Lower leg skin (tissue), 3 donors: ENCODE data around the gene PEX5L.

Source experiments
- POLR2A ChIP-seq, 2 donors: fragments of 450-650 bp; IDR thresholded peaks; one replicate each; pipeline ENCODE4 v1.6.1; 2016 to 2017; ENCODE audit warnings: antibody characterized with exemption in 2 of 2, mild to moderate bottlenecking in 1 of 2, moderate library complexity in 1 of 2
- TF ChIP-seq, protein P1 (sequence below), 3 donors: fragments of 450-650 bp; IDR thresholded peaks; one replicate each; pipeline ENCODE4 v1.5.1; 2016; ENCODE audit warnings: antibody characterized with exemption in 3 of 3, mild to moderate bottlenecking in 3 of 3, moderate library complexity in 2 of 3

DNA sequence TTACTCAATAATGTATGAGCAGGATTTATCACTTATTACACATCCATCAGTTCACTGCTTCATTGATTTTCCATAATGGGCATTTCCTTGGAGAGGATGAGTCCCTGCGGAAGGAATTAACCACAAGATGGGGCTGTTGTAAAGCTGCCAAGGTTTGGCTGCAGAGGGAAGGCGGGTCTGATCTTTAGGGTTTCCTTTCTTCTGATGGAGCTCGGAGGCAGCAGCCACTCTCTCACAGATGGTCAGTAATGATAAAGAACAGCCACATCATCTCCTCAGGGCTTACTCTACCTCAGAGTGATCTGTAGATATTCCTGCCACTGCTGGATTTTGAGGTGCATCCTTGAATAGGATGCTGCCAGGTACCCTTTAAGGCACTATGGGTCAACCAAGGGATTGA, 268.7 kb downstream of the PEX5L start:
- no peak for TF ChIP-seq POLR2A (IDR thresholded peaks at IDR 0.05)
- TF ChIP-seq, protein P1, sequence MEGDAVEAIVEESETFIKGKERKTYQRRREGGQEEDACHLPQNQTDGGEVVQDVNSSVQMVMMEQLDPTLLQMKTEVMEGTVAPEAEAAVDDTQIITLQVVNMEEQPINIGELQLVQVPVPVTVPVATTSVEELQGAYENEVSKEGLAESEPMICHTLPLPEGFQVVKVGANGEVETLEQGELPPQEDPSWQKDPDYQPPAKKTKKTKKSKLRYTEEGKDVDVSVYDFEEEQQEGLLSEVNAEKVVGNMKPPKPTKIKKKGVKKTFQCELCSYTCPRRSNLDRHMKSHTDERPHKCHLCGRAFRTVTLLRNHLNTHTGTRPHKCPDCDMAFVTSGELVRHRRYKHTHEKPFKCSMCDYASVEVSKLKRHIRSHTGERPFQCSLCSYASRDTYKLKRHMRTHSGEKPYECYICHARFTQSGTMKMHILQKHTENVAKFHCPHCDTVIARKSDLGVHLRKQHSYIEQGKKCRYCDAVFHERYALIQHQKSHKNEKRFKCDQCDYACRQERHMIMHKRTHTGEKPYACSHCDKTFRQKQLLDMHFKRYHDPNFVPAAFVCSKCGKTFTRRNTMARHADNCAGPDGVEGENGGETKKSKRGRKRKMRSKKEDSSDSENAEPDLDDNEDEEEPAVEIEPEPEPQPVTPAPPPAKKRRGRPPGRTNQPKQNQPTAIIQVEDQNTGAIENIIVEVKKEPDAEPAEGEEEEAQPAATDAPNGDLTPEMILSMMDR (IDR thresholded peaks at IDR 0.05): no peak
